Measurements from ENCODE around the gene RPE.

Gene RPE

DNA sequence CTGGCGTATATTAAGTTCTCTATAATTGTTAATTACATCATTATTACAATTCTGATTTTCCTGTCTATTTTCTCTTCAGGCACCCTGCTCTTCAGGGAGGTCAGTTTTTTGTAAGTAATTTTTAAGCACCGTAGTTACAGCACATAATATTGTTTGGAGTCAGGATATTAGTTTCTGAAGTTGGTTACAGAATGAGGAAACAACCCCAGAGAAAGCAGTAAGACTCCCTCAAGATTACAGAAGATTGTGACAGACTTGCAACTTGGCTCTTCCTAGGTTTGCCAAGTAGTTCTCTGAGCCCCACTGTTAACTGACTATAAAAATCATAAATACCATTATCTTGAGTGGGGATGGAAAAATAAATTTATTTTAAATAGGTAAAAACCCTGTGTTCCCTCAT lies 921 bp downstream of the RPE start:
- no peak for DNase-seq (ENCODE audit: extremely low read depth, insufficient read length)
- H3K4me3 ChIP-seq (replicated peaks; ENCODE audit: low read depth, low read length), result peak overlapping the region; percentile 99
- TF ChIP-seq, protein P1, sequence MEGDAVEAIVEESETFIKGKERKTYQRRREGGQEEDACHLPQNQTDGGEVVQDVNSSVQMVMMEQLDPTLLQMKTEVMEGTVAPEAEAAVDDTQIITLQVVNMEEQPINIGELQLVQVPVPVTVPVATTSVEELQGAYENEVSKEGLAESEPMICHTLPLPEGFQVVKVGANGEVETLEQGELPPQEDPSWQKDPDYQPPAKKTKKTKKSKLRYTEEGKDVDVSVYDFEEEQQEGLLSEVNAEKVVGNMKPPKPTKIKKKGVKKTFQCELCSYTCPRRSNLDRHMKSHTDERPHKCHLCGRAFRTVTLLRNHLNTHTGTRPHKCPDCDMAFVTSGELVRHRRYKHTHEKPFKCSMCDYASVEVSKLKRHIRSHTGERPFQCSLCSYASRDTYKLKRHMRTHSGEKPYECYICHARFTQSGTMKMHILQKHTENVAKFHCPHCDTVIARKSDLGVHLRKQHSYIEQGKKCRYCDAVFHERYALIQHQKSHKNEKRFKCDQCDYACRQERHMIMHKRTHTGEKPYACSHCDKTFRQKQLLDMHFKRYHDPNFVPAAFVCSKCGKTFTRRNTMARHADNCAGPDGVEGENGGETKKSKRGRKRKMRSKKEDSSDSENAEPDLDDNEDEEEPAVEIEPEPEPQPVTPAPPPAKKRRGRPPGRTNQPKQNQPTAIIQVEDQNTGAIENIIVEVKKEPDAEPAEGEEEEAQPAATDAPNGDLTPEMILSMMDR (IDR thresholded peaks at IDR 0.05; ENCODE audit: insufficient read depth, low read length, poor library complexity, severe bottlenecking), result no peak

GRCh38 chr2:210004881-210005280 lies 2.4 kb downstream of the RPE start:
- no peak overlapping the region for H3K4me3 ChIP-seq (replicated peaks; ENCODE audit: low read depth, low read length)
- TF ChIP-seq, protein P1 (IDR thresholded peaks at IDR 0.05; ENCODE audit: insufficient read depth, low read length, poor library complexity, severe bottlenecking), result no peak
- H3K27me3 ChIP-seq (replicated peaks; ENCODE audit: control insufficient read depth, insufficient read depth, low read length), result no peaks in the 10 kb centered on the region
- peaks cover 5% of the 10 kb centered on the region for H3K36me3 ChIP-seq (ENCODE audit: control insufficient read depth, insufficient read depth, low read length)
- DNase-seq (ENCODE audit: extremely low read depth, insufficient read length), result no peak

More for the DNA sequence above, 921 bp downstream of the RPE start:
- Histone ChIP-seq H3K36me3 (ENCODE audit: control insufficient read depth, insufficient read depth, low read length) (peaks cover 3% of the 10 kb centered on the region; the same call in 1 of the 2 replicates), H3K27me3 (replicated peaks; ENCODE audit: control insufficient read depth, insufficient read depth, low read length) (no peaks in the 10 kb centered on the region)

- DNase-seq (ENCODE audit: extremely low read depth, insufficient read length), result no peak
- Histone ChIP-seq H3K4me3 (replicated peaks; ENCODE audit: low read depth, low read length) (no peak overlapping the region), H3K36me3 (ENCODE audit: control insufficient read depth, insufficient read depth, low read length) (peaks cover 5% of the 10 kb centered on the region), H3K27me3 (replicated peaks; ENCODE audit: control insufficient read depth, insufficient read depth, low read length) (no peaks in the 10 kb centered on the region)
- TF ChIP-seq, protein P1 (IDR thresholded peaks at IDR 0.05; ENCODE audit: insufficient read depth, low read length, poor library complexity, severe bottlenecking), result no peak
Observed at GRCh38 chr2:210007895-210008294, 5.5 kb downstream of the RPE start.

- H3K27me3 ChIP-seq (replicated peaks; ENCODE audit: control insufficient read depth, insufficient read depth, low read length), result no peaks in the 10 kb centered on the region
- peaks cover 5% of the 10 kb centered on the region for H3K36me3 ChIP-seq (ENCODE audit: control insufficient read depth, insufficient read depth, low read length)
- H3K4me3 ChIP-seq (replicated peaks; ENCODE audit: low read depth, low read length), result no peak overlapping the region
- no peak for DNase-seq (ENCODE audit: extremely low read depth, insufficient read length)
- TF ChIP-seq, protein P1 (IDR thresholded peaks at IDR 0.05; ENCODE audit: insufficient read depth, low read length, poor library complexity, severe bottlenecking), result no peak
Observed at GRCh38 chr2:210009126-210009525, 6.7 kb downstream of the RPE start.

DNA sequence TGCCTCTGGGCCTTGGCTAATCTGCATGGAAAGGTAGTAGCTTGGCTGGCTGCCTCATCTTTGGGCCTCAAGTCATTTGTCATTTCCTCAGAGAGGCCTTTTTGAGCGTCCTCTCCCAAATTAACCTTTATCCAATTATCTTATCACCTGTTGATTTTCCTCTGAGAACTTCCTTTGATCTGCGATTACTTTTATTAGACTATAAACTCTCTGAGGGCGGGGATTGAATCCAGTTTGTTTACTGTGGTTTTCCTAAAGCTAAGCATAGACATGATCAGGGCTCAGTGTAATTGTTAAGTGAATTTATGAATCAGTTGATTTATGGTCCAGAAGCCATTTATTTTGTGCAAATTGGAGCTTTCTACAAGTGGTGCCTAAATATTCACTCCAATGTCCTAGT lies 7.5 kb downstream of the RPE start:
- Histone ChIP-seq H3K27me3 (replicated peaks; ENCODE audit: control insufficient read depth, insufficient read depth, low read length) (no peaks in the 10 kb centered on the region), H3K4me3 (replicated peaks; ENCODE audit: low read depth, low read length) (no peak overlapping the region), H3K36me3 (ENCODE audit: control insufficient read depth, insufficient read depth, low read length) (peaks cover 5% of the 10 kb centered on the region)
- no peak for DNase-seq (ENCODE audit: extremely low read depth, insufficient read length)
- TF ChIP-seq, protein P1 (IDR thresholded peaks at IDR 0.05; ENCODE audit: insufficient read depth, low read length, poor library complexity, severe bottlenecking), result no peak

GRCh38 chr2:210020138-210020537 lies 17.7 kb downstream of the RPE start:
- Histone ChIP-seq H3K36me3 (ENCODE audit: control insufficient read depth, insufficient read depth, low read length) (peaks cover 6% of the 10 kb centered on the region), H3K4me3 (replicated peaks; ENCODE audit: low read depth, low read length) (no peak overlapping the region), H3K27me3 (replicated peaks; ENCODE audit: control insufficient read depth, insufficient read depth, low read length) (no peaks in the 10 kb centered on the region)
- TF ChIP-seq, protein P1 (IDR thresholded peaks at IDR 0.05; ENCODE audit: insufficient read depth, low read length, poor library complexity, severe bottlenecking), result no peak
- DNase-seq (ENCODE audit: extremely low read depth, insufficient read length), result no peak
